ENCODE measurements around the gene ZSCAN16.
A peak's percentile ranks its signal among the peaks of the same experiment; 100 is the strongest.

GRCh38 chr6:28136585-28137504 is 12.4 kb downstream of the ZSCAN16 start:
- peak; percentile 92 for TF ChIP-seq POLR2AphosphoS5 (IDR thresholded peaks at IDR 0.05; ENCODE audit: low read depth, low read length)
- peak; percentile 95 for TF ChIP-seq UBTF (CRISPR knock-in tag; IDR thresholded peaks at IDR 0.05)
- no peak for TF ChIP-seq EZH2 (conservative IDR thresholded peaks at IDR 0.05; ENCODE audit: low read depth, low read length)
- TF ChIP-seq CTCF (CRISPR knock-in tag; IDR thresholded peaks at IDR 0.05): peak; percentile 37
- TF ChIP-seq GPBP1L1 (CRISPR knock-in tag; IDR thresholded peaks at IDR 0.05): no peak
- 0 out of 2 replicates have a peak, but pooled peaks have one; percentile 32 for TF ChIP-seq RFX5 (IDR thresholded peaks at IDR 0.05; ENCODE audit: low read depth, low read length)
